RKO (cell line): ENCODE results near the gene KCNQ1.

Experiments
- DNase-seq: peaks from one replicate; pipeline ENCODE4 v3.0.0-alpha.2; 2016; ENCODE audit warnings: low spot score

Gene KCNQ1

GRCh38 chr11:2838676-2839294 is 394.0 kb downstream of the KCNQ1 start:
- no peak for DNase-seq

GRCh38 chr11:2839395-2839943 is 394.7 kb downstream of the KCNQ1 start:
- DNase-seq: no peak

- no peak for DNase-seq
These were observed 396.8 kb downstream of the KCNQ1 start for GRCh38 chr11:2841411-2842190.

GRCh38 chr11:2842876-2843275 is 398.1 kb downstream of the KCNQ1 start:
- DNase-seq: no peak

- DNase-seq: no peak
These were observed 398.7 kb downstream of the KCNQ1 start for GRCh38 chr11:2843551-2843950.

- DNase-seq: peak; percentile 26
These were observed 399.5 kb downstream of the KCNQ1 start for GRCh38 chr11:2844116-2844842.

- no peak for DNase-seq
These were observed 400.2 kb downstream of the KCNQ1 start for GRCh38 chr11:2844996-2845395.

- DNase-seq: no peak
These were observed 401.2 kb downstream of the KCNQ1 start for GRCh38 chr11:2846056-2846455.

GRCh38 chr11:2846470-2846869 is 401.7 kb downstream of the KCNQ1 start:
- DNase-seq: no peak

GRCh38 chr11:2847561-2847960 is 402.8 kb downstream of the KCNQ1 start:
- no peak for DNase-seq

GRCh38 chr11:2848497-2848896 is 403.7 kb downstream of the KCNQ1 start:
- no peak for DNase-seq

- DNase-seq: no peak
These were observed 405.4 kb downstream of the KCNQ1 start for GRCh38 chr11:2849994-2850770.

GRCh38 chr11:2853401-2853800 is 408.6 kb downstream of the KCNQ1 start:
- DNase-seq: no peak

- no peak for DNase-seq
These were observed 409.3 kb downstream of the KCNQ1 start for GRCh38 chr11:2853997-2854560.

- DNase-seq: no peak
These were observed 410.4 kb downstream of the KCNQ1 start for GRCh38 chr11:2855162-2855561.

GRCh38 chr11:2857276-2857675 is 412.5 kb downstream of the KCNQ1 start:
- no peak for DNase-seq

GRCh38 chr11:2857918-2858317 is 413.1 kb downstream of the KCNQ1 start:
- DNase-seq: no peak

GRCh38 chr11:2858995-2859698 is 414.3 kb downstream of the KCNQ1 start:
- no peak for DNase-seq

- DNase-seq: no peak
These were observed 414.9 kb downstream of the KCNQ1 start for GRCh38 chr11:2859699-2860037.

- DNase-seq: no peak
These were observed 415.8 kb downstream of the KCNQ1 start for GRCh38 chr11:2860636-2861035.
